Ishikawa (cell line): ENCODE results near the gene EPS15.

Experiments used
- CREB1 ChIP-seq: IDR thresholded peaks from 2 replicates; pipeline ENCODE4 v1.6.1; 2012; ENCODE audit warnings: low read depth
- EP300 ChIP-seq: IDR thresholded peaks from 2 replicates; pipeline ENCODE4 v1.6.1; 2012; ENCODE audit warnings: borderline replicate concordance
- MAX ChIP-seq: IDR thresholded peaks from 2 replicates; pipeline ENCODE4 v1.6.1; 2012
- NFIC ChIP-seq: IDR thresholded peaks from 2 replicates; pipeline ENCODE4 v1.6.1; 2012
- RAD21 ChIP-seq: IDR thresholded peaks from 2 replicates; pipeline ENCODE4 v1.6.1; 2012; ENCODE audit warnings: low read depth
- TAF1 ChIP-seq: IDR thresholded peaks from 2 replicates; pipeline ENCODE4 v1.6.1; 2012; ENCODE audit warnings: low read depth, mild to moderate bottlenecking
- TCF12 ChIP-seq: IDR thresholded peaks from 2 replicates; pipeline ENCODE4 v1.6.1; 2012; ENCODE audit warnings: low read depth
- YY1 ChIP-seq: IDR thresholded peaks from 2 replicates; pipeline ENCODE4 v1.6.1; 2012; ENCODE audit warnings: low read depth

GRCh38 chr1:51435878-51436277 lies 83.2 kb downstream of the EPS15 start:
- TF ChIP-seq TCF12 (no peak), MAX (no peak), NFIC (no peak), EP300 (no peak), YY1 (no peak), CREB1 (no peak), RAD21 (no peak), TAF1 (no peak)
